LNCaP clone FGC (cell line): ENCODE data around the gene PTPRE.

Source experiments
- DNase-seq: peaks from one replicate; pipeline ENCODE4 v3.0.0-alpha.2; 2011; ENCODE audit warnings: low read depth
- H3K4me3 ChIP-seq: 2 replicates; pipeline ENCODE4 v1.5.1; 2011; ENCODE audit warnings: mild to moderate bottlenecking, low read depth, low read length, control low read depth
- TF ChIP-seq, protein P1 (sequence below): IDR thresholded peaks from 2 replicates; pipeline ENCODE4 v1.5.1; 2012; ENCODE audit warnings: mild to moderate bottlenecking; ENCODE audit not compliant: control insufficient read depth, insufficient read depth; ENCODE audit errors: extremely low read depth

Gene PTPRE

GRCh38 chr10:127912607-127913367, 5.9 kb downstream of the PTPRE start:
- no peak for DNase-seq
- H3K4me3 ChIP-seq: no peak overlapping the region
- TF ChIP-seq, protein P1, sequence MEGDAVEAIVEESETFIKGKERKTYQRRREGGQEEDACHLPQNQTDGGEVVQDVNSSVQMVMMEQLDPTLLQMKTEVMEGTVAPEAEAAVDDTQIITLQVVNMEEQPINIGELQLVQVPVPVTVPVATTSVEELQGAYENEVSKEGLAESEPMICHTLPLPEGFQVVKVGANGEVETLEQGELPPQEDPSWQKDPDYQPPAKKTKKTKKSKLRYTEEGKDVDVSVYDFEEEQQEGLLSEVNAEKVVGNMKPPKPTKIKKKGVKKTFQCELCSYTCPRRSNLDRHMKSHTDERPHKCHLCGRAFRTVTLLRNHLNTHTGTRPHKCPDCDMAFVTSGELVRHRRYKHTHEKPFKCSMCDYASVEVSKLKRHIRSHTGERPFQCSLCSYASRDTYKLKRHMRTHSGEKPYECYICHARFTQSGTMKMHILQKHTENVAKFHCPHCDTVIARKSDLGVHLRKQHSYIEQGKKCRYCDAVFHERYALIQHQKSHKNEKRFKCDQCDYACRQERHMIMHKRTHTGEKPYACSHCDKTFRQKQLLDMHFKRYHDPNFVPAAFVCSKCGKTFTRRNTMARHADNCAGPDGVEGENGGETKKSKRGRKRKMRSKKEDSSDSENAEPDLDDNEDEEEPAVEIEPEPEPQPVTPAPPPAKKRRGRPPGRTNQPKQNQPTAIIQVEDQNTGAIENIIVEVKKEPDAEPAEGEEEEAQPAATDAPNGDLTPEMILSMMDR: no peak

DNA sequence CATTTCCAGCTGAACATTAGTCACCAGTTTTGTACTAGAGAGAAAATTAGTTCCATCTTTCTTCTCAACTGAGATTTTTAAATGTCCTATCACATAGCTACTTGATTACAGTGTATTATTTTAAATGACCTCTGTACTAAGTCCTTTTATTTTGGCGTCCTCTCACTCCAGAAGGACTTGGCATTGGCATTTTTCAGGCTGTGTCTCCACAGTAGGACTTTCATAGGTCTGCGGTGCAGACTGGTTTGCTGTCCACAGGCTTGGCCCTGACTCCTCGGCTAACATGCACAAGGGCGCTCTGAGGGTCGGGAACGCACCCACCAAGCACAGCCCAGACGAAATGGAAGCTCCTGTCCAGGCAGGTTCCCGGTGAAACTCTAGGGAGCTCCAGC, 6.5 kb downstream of the PTPRE start:
- DNase-seq: no peak
- TF ChIP-seq, protein P1: no peak
- no peak overlapping the region for H3K4me3 ChIP-seq

- no peak for DNase-seq
- TF ChIP-seq, protein P1: no peak
These were observed 8.4 kb downstream of the PTPRE start for GRCh38 chr10:127915324-127915723.

GRCh38 chr10:127916826-127917225, 9.9 kb downstream of the PTPRE start:
- no peak for DNase-seq
- H3K4me3 ChIP-seq: no peak overlapping the region
- TF ChIP-seq, protein P1: no peak

More at GRCh38 chr10:127915324-127915723, 8.4 kb downstream of the PTPRE start:
- no peak overlapping the region for H3K4me3 ChIP-seq

DNA sequence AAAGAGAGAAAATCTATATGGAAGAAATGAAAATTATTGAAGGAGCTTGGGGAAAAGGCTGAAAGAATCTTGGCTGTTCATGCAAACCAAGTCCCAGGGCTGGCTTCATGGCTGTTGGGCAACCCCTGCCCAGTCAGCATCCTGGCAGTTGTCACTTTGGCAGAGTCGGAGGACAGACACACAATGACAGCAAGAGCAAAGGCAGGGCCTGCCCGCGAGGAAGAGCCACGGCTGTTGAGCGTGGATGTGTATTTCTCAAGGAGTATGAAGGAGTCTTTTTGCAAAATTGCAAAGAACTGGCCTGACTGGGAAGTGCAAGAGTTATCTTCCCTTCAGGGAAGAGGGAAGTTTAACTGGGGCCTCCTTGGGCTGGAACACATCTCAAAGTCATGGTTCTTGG, 11.7 kb downstream of the PTPRE start:
- TF ChIP-seq, protein P1: no peak
- DNase-seq: no peak
- H3K4me3 ChIP-seq: no peak overlapping the region

DNA sequence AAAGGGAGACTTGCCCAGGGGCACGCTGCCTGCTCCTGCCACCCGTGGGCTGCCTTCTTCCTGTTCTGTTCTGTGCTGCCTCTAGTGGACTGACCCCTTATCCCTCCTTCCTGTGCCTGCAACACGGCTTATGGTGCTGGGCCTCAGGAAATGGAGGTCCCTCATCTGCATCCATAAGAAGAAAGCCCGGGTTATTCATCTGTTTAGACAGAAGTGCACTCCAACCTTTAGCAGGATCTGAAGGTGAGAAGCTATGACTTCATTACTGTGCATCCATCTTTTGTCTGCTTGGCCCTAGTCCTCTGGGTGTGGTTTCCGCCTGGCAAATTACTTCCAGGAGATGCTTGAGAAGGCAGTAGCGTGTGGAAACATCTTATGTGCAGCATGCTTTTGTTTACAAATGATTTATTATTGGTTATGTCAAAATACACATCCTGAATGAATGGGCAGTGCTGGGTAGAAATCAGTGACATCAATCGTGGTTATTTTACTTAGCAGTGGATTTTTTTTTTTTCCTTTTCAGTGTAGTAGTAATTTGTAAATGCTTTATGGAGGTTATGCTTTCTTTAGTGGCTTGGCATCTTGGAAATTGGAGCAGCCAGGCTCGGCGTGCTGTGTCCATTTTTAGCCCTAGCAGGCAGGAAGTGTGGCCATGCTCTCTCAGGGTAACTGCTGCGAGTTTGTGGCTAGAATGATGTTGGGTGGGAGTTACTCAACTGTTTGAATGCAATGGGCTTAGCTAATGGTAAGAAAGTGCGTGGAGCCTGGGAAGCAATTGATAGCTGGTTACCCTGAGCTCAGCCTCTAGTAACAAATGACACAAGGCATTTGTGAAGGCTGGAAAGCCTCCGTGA, 12.7 kb downstream of the PTPRE start:
- TF ChIP-seq, protein P1: no peak
- DNase-seq: no peak
- H3K4me3 ChIP-seq: no peak overlapping the region
